Measurements from ENCODE around the gene GUK1.

The GUK1 gene

DNA sequence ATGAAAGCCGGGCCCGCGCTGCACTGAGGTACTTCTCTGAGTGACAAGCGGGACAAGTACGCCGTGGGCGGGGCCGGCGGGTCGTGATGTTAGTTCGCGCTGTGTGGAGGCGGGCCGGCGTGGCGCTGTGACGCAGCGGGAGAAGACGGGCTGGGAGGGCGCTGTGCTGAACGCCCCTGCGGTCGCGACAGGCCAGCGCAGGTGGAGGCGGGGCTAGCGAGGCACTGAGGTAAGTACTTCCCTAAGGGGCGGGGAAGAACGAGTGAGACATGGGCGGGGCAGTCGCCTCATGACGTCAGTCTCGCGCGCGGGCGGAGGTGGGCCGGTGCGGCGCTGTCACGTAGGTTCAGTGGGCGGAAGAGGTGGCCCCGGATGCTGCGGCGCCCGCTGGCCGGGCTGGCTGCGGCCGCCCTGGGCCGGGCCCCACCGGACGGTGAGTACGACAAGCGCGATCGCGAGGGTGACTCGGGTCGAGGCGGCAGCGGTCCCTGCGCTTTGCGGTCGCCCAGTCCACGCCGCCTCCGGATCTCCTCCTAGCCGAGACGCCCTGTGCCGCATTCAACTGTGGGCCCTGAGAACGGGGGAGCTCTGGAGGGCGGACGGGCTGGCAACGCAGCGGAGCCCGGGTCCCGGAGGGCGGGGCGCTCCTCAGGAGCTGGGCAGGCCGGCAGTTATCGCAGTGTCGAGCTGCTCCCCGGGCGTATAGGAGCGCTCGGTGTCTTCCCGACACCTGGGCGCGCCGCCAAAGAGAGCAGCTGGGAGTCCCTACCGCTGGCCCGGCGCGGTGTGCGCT is at the start of gene GUK1:
Gene GUK1, plus strand, starts transcription at position 349 of the 793 bp plus-strand sequence. Its CDS starts 24 bp downstream, at position 373.
- Histone ChIP-seq H3K9ac (ENCODE audit: insufficient read length) (peak within 1 kb of the TSS; percentile 78), H3K27ac (peak within 1 kb of the TSS; percentile 54), H3K9me3 (ENCODE audit: low read depth, low read length) (no peaks in the 10 kb centered on the region), H3K36me3 (ENCODE audit: insufficient read depth, low read length) (no peaks in the 10 kb centered on the region), H3K4me3 (peak within 1 kb of the TSS; percentile 94)
- no peak for TF ChIP-seq EZH2 (IDR thresholded peaks at IDR 0.05)
- TF ChIP-seq POLR2AphosphoS5 (IDR thresholded peaks at IDR 0.05; ENCODE audit: borderline replicate concordance, low read depth, low read length): peak; percentile 55; the same call in 1 of the 2 replicates
- TF ChIP-seq FOXP2 (optimal IDR thresholded peaks at IDR 0.05; ENCODE audit: control extremely low read depth, extremely low read length, insufficient read depth): no peak
- DNase-seq (ENCODE audit: low read depth, low spot score): peak; percentile 90

DNA sequence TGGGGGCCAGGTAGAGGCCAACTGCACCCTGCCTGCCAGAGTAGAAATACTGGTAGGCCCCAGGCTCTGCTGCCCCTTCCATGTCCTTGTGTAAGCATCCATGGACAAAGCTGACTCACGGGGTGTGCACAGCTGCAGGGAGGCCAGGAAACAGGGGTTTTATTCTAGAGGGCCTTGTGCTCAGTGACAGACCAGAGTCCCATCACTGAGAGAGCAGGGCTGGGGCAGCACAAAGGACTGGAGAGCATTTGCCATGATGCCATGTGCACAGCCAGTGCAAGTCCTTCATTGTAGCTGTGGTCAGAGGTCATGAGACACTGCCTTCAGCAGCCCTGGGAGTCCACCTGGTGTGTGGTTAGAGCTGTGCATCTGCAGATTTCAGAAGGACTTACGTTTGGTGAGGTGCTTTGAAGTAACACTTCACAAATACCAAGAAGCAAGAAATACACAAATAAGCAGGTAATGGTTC is 49.4 kb upstream of the GUK1 start:
- Histone ChIP-seq H3K36me3 (ENCODE audit: insufficient read depth, low read length) (peaks cover 89% of the 10 kb centered on the region), H3K4me3 (no peak overlapping the region), H3K9ac (ENCODE audit: insufficient read length) (no peak overlapping the region), H3K9me3 (ENCODE audit: low read depth, low read length) (no peaks in the 10 kb centered on the region), H3K27ac (no peak overlapping the region)
- no peak for TF ChIP-seq EZH2 (IDR thresholded peaks at IDR 0.05)
- no peak for TF ChIP-seq FOXP2 (optimal IDR thresholded peaks at IDR 0.05; ENCODE audit: control extremely low read depth, extremely low read length, insufficient read depth)
- no peak for TF ChIP-seq POLR2AphosphoS5 (IDR thresholded peaks at IDR 0.05; ENCODE audit: borderline replicate concordance, low read depth, low read length)
- no peak for DNase-seq (ENCODE audit: low read depth, low spot score)

DNA sequence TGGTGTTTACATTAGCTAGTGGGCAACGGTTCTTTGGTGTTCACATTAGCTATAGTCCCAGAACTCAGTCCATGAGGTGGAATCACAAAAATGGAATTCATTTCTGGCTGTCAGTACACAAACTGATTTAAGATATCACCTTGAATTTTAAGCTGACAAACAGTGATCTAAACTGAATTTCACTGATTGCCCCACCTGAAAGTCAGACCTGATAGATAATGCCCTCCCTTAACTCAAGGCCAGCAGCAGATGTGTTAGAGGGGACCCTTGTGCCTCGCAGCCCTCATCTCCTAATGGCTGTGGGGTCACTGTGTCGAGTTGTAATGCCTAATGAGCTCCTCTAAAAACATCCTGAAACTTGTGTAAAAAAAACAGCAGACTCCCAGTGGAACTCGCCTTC is 49.0 kb upstream of the GUK1 start:
- TF ChIP-seq POLR2AphosphoS5 (IDR thresholded peaks at IDR 0.05; ENCODE audit: borderline replicate concordance, low read depth, low read length) (no peak), FOXP2 (optimal IDR thresholded peaks at IDR 0.05; ENCODE audit: control extremely low read depth, extremely low read length, insufficient read depth) (no peak), EZH2 (IDR thresholded peaks at IDR 0.05) (no peak)
- no peak overlapping the region for H3K4me3 ChIP-seq
- peaks cover 87% of the 10 kb centered on the region for H3K36me3 ChIP-seq (ENCODE audit: insufficient read depth, low read length)

DNA sequence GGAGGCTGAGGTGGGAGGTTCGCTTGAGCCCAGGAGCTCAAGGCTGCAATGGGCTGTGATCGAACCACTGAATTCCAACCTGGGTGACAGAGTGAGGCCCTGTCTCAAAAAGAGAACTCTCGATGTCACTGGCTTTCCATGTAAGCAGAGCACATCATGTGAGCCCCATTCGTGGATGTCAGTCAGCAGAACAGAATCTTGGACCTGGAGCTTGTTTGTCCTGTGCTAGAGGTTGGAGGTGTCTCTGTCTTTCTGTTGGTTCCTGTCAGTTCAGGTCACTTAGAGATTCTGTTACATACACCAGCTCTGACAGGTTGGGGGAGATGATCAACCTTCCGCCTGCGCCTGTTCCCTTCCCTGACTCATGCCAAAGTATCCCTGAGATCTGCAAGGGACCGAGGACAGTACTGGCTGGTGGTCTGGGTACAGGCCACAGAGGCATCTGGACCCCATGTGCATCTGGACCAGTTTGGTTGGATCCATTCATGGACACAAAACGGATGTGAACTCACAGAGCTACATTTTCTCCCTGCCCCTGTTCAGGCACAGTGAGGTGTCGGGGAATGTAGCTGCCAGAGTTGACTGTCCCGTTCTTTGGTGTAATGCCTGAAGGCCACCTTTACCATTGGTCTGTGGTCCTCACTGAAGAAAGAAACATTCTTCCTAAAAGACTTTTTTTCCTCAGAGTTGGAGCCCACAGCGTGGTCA is 47.6 kb upstream of the GUK1 start:
- Histone ChIP-seq H3K4me3 (no peak overlapping the region), H3K9me3 (ENCODE audit: low read depth, low read length) (no peaks in the 10 kb centered on the region), H3K9ac (ENCODE audit: insufficient read length) (no peak overlapping the region), H3K27ac (no peak overlapping the region), H3K36me3 (ENCODE audit: insufficient read depth, low read length) (peaks cover 83% of the 10 kb centered on the region)
- no peak for TF ChIP-seq POLR2AphosphoS5 (IDR thresholded peaks at IDR 0.05; ENCODE audit: borderline replicate concordance, low read depth, low read length)
- TF ChIP-seq EZH2 (IDR thresholded peaks at IDR 0.05): no peak
- TF ChIP-seq FOXP2 (optimal IDR thresholded peaks at IDR 0.05; ENCODE audit: control extremely low read depth, extremely low read length, insufficient read depth): no peak
- DNase-seq (ENCODE audit: low read depth, low spot score): no peak

More for the DNA sequence above, 49.0 kb upstream of the GUK1 start:
- H3K9me3 ChIP-seq (ENCODE audit: low read depth, low read length): no peaks in the 10 kb centered on the region
- DNase-seq (ENCODE audit: low read depth, low spot score): no peak
- H3K9ac ChIP-seq (ENCODE audit: insufficient read length): no peak overlapping the region
- no peak overlapping the region for H3K27ac ChIP-seq

- no peak for DNase-seq (ENCODE audit: low read depth, low spot score)
- no peak overlapping the region for H3K4me3 ChIP-seq
- no peak overlapping the region for H3K9ac ChIP-seq (ENCODE audit: insufficient read length)
- TF ChIP-seq EZH2 (IDR thresholded peaks at IDR 0.05) (no peak), POLR2AphosphoS5 (IDR thresholded peaks at IDR 0.05; ENCODE audit: borderline replicate concordance, low read depth, low read length) (no peak), FOXP2 (optimal IDR thresholded peaks at IDR 0.05; ENCODE audit: control extremely low read depth, extremely low read length, insufficient read depth) (no peak)
- no peaks in the 10 kb centered on the region for H3K9me3 ChIP-seq (ENCODE audit: low read depth, low read length)
- H3K36me3 ChIP-seq (ENCODE audit: insufficient read depth, low read length): peaks cover 83% of the 10 kb centered on the region
- H3K27ac ChIP-seq: no peak overlapping the region
Measured at GRCh38 chr1:228093050-228093906, 46.8 kb upstream of the GUK1 start.

GRCh38 chr1:228094432-228095016 is 45.6 kb upstream of the GUK1 start:
- peaks cover 83% of the 10 kb centered on the region for H3K36me3 ChIP-seq (ENCODE audit: insufficient read depth, low read length)
- H3K4me3 ChIP-seq: no peak overlapping the region
- H3K9ac ChIP-seq (ENCODE audit: insufficient read length): no peak overlapping the region
- DNase-seq (ENCODE audit: low read depth, low spot score): no peak
- TF ChIP-seq POLR2AphosphoS5 (IDR thresholded peaks at IDR 0.05; ENCODE audit: borderline replicate concordance, low read depth, low read length) (no peak), EZH2 (IDR thresholded peaks at IDR 0.05) (no peak), FOXP2 (optimal IDR thresholded peaks at IDR 0.05; ENCODE audit: control extremely low read depth, extremely low read length, insufficient read depth) (no peak)
- H3K9me3 ChIP-seq (ENCODE audit: low read depth, low read length): no peaks in the 10 kb centered on the region
- no peak overlapping the region for H3K27ac ChIP-seq

DNA sequence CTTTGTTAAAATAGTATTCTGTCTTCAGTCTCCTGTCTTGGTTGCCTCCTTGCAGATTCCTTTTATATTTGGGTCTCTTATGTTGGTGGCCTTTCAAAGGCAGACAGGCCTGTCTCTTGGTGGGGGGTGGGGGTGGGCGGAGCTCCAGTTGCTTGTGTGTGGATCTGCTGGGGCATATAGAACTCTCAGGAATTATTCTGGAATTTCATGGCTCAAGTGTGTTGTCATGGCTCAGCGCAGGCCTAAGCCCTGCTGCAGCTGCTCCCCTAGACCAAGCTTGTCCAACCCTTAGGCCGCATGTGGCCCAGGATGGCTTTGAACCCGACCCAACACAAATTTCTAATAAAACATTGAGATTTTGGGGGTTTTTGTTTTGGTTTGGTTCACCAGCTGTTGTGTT is 44.9 kb upstream of the GUK1 start:
- Histone ChIP-seq H3K9me3 (ENCODE audit: low read depth, low read length) (no peaks in the 10 kb centered on the region), H3K27ac (no peak overlapping the region), H3K9ac (ENCODE audit: insufficient read length) (no peak overlapping the region), H3K36me3 (ENCODE audit: insufficient read depth, low read length) (peaks cover 83% of the 10 kb centered on the region), H3K4me3 (no peak overlapping the region)
- TF ChIP-seq POLR2AphosphoS5 (IDR thresholded peaks at IDR 0.05; ENCODE audit: borderline replicate concordance, low read depth, low read length) (no peak), EZH2 (IDR thresholded peaks at IDR 0.05) (no peak), FOXP2 (optimal IDR thresholded peaks at IDR 0.05; ENCODE audit: control extremely low read depth, extremely low read length, insufficient read depth) (no peak)
- no peak for DNase-seq (ENCODE audit: low read depth, low spot score)

Measured in SK-N-MC (cell line).